Endometrial microvascular endothelial cells (primary cell): ENCODE measurements around the gene OR51B2. TPM values are rescaled to one million over a fixed set of nuclear protein-coding genes. Genes with fewer than 3 reads are reported as not detected.
"Not testable (repeated sequence)": the region's sequence is repeated elsewhere in the genome, so short reads cannot be mapped to it uniquely, and the experiment has no call there.

Experiments
- in situ Hi-C: cut with HindIII; loops from 2 replicates; pipeline ENCODE4 v1.10.0; 2017; ENCODE audit warnings: low sequenced_read_pairs, low pct_unique_long_range_greater_than_20kb; ENCODE audit errors: inconsistent ontology term
- total RNA-seq: library from RNA; depleted of rRNA; stranded (reverse); fragments of >200 nt; gene quantifications from one replicate; pipeline ENCODE4 v1.2.3, GENCODE V29; 2015; ENCODE audit errors: inconsistent ontology term

OR51B2 gene
- not detected for total RNA-seq

- in situ Hi-C loops: no loop called here
These were observed at the start of gene OR51B2 for GRCh38 chr11:5324197-5324596. TSS of gene OR51B2 (minus strand) at chr11:5324297. CDS start at chr11:5324297, 0 bp downstream.

GRCh38 chr11:5369789-5370188 lies 45.7 kb upstream of the OR51B2 start:
- in situ Hi-C loops: no loop called here

- in situ Hi-C loops: no loop called here
These were observed 44.5 kb upstream of the OR51B2 start for GRCh38 chr11:5368502-5369043.

- in situ Hi-C loops: no loop called here
These were observed 43.5 kb upstream of the OR51B2 start for GRCh38 chr11:5367448-5368074.

- in situ Hi-C loops: no loop called here
These were observed 42.8 kb upstream of the OR51B2 start for GRCh38 chr11:5366856-5367255.

GRCh38 chr11:5366365-5366764 lies 42.3 kb upstream of the OR51B2 start:
- in situ Hi-C loops: not testable (repeated sequence)

GRCh38 chr11:5364214-5364613 lies 40.1 kb upstream of the OR51B2 start:
- in situ Hi-C loops: no loop called here

GRCh38 chr11:5363679-5364078 lies 39.6 kb upstream of the OR51B2 start:
- in situ Hi-C loops: no loop called here

- in situ Hi-C loops: no loop called here
These were observed 38.0 kb upstream of the OR51B2 start for GRCh38 chr11:5362017-5362625.

- in situ Hi-C loops: not testable (repeated sequence)
These were observed 31.9 kb upstream of the OR51B2 start for GRCh38 chr11:5356031-5356430.

GRCh38 chr11:5351208-5351607 lies 27.1 kb upstream of the OR51B2 start, which contains the start of gene OR51B6:
TSS of gene OR51B6 (plus strand) at chr11:5351508. CDS start at chr11:5351508, 0 bp downstream.
- in situ Hi-C loops: no loop called here

GRCh38 chr11:5349550-5349949 lies 25.5 kb upstream of the OR51B2 start:
- in situ Hi-C loops: no loop called here

GRCh38 chr11:5348551-5349194 lies 24.6 kb upstream of the OR51B2 start:
- in situ Hi-C loops: no loop called here

- in situ Hi-C loops: no loop called here
These were observed 21.7 kb upstream of the OR51B2 start for GRCh38 chr11:5345831-5346230.

- in situ Hi-C loops: no loop called here
These were observed 19.6 kb upstream of the OR51B2 start, which contains the start of gene OR51B5 for GRCh38 chr11:5343474-5344335. TSS of gene OR51B5 (minus strand) at chr11:5343524. CDS start at chr11:5343524, 0 bp downstream.

GRCh38 chr11:5339771-5340322 lies 15.8 kb upstream of the OR51B2 start:
- in situ Hi-C loops: no loop called here

GRCh38 chr11:5337253-5337652 lies 13.2 kb upstream of the OR51B2 start:
- in situ Hi-C loops: not testable (repeated sequence)

- in situ Hi-C loops: no loop called here
These were observed 12.2 kb upstream of the OR51B2 start for GRCh38 chr11:5336331-5336730.

- in situ Hi-C loops: no loop called here
These were observed 11.1 kb upstream of the OR51B2 start for GRCh38 chr11:5335170-5335569.
